MM.1S (cell line): ENCODE measurements around the gene DONSON.

Experiments used
- EZH2 ChIP-seq: fragments of 300-600 bp; sonication (generic); optimal IDR thresholded peaks from 2 replicates; pipeline ENCODE3; 2017; ENCODE audit warnings: low read depth, mild to moderate bottlenecking, antibody characterized with exemption, low read length, mixed read lengths
- EZH2phosphoT487 ChIP-seq: fragments of 300-600 bp; sonication (generic); IDR thresholded peaks from 2 replicates; pipeline ENCODE4 v1.6.1; 2018; ENCODE audit warnings: antibody characterized with exemption, low read length
- TF ChIP-seq, protein P1 (sequence below): fragments of 300-600 bp; sonication (generic); IDR thresholded peaks from 2 replicates; pipeline ENCODE4 v1.5.1; 2016; ENCODE audit warnings: antibody characterized with exemption, low read length, mixed read lengths

DNA sequence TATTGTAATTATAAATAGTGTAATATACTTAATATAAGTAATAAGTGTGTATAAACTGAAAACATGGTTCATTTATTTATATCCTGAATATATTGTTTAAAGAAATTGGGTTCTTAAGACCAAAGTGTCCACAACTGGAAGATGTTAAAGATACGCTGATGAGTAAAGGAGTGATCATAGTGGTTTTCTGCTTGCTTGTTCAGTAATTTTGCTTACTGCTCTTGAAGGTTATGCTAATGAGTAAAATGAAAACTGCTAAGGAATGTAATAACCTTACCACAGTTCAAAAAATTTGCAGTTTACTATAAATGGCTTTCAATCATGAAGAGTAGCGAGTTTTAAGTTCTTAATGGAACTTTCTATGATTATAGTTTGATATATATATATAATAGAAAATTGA lies 22.0 kb downstream of the DONSON start:
- TF ChIP-seq, protein P1, sequence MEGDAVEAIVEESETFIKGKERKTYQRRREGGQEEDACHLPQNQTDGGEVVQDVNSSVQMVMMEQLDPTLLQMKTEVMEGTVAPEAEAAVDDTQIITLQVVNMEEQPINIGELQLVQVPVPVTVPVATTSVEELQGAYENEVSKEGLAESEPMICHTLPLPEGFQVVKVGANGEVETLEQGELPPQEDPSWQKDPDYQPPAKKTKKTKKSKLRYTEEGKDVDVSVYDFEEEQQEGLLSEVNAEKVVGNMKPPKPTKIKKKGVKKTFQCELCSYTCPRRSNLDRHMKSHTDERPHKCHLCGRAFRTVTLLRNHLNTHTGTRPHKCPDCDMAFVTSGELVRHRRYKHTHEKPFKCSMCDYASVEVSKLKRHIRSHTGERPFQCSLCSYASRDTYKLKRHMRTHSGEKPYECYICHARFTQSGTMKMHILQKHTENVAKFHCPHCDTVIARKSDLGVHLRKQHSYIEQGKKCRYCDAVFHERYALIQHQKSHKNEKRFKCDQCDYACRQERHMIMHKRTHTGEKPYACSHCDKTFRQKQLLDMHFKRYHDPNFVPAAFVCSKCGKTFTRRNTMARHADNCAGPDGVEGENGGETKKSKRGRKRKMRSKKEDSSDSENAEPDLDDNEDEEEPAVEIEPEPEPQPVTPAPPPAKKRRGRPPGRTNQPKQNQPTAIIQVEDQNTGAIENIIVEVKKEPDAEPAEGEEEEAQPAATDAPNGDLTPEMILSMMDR = no peak
- TF ChIP-seq EZH2 = no peak
- no peak for TF ChIP-seq EZH2phosphoT487
